GM10248 (cell line): ENCODE measurements around the gene PDIK1L.

Experiments used
- CTCF ChIA-PET: fragments of 300-600 bp; sonication (Branson Sonifier 250); formaldehyde crosslinking; extraction: SDS; loops from one replicate; lab custom pipeline; 2021; ENCODE audit warnings: antibody characterized with exemption; lab: Yijun Ruan, JAX
- POLR2A ChIA-PET: fragments of 350-650 bp; sonication (Branson Sonifier 250); formaldehyde crosslinking; extraction: SDS; loops from one replicate; lab custom pipeline; 2020; ENCODE audit warnings: antibody characterized with exemption; lab: Yijun Ruan, JAX
- DNase-seq: peaks from one replicate; pipeline ENCODE4 v3.0.0; 2012; ENCODE audit errors: extremely low spot score
- CTCF ChIP-seq: IDR thresholded peaks from 2 replicates; pipeline ENCODE4 v1.5.1; 2012; ENCODE audit warnings: mild to moderate bottlenecking, low read depth; ENCODE audit errors: extremely low read depth, missing control alignments, control extremely low read depth

PDIK1L gene

DNA sequence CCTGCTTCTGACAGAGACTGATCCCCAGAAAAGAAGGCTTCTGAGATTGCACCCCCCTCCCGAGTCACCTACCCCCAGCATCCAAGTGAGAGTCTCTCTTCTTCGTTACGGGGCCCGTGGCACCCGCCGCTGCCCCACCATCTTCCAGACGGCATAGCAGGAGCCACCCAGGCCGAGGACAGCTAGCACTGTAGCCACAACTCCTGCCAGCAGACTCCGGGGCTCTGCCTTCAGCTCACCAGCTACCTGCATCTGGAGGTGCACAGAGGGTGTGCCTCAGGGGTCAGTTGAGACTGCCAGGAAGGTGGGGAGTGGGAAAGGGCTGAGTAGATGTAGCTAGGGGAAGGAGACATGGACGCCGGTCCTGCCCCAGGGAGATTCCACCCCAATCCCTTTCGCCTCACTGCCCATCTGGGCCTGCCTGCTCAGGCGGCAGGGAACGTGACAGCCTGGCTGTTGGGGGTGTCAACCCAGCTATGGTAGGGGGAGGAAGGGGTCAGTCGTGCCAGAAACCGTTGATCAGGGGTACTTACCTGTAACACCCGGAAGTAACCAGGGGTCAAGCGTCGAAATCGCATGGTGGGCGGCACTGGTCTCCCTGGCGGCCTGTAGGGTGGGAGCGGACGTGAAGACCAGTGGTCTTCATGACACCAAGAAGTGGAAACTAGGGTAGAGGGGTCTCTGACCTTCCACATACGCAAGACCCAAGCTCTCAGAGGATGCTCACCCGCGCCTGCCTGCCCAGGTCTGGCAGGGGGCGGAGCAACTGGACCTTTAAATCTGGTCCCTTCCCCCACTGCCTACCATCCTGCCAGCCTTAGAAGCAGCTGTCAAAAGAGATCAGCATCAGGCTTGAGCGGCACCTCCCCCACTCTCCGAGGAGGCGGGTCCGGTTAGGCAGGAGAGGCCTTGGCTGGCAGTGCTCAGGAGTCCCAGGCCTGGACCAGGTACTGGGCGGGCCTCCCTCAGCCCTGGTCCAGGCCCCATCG is 59.8 kb downstream of the PDIK1L start, which contains the start of gene ZNF593OS:
TSS of gene ZNF593OS (minus strand) at position 749 of the 989 bp plus-strand sequence. CDS start at position 578, 171 bp downstream.
- TF ChIP-seq CTCF: no peak
- ChIA-PET POLR2A (no interaction called here), CTCF (interaction anchor here (0.8 to 4.8 kb wide), 8 partner anchors 12 to 245 kb away, joined by 3 to 23 read pairs (median 10); partner anchors contain the start of gene FAM110D)
- DNase-seq: no peak
